ENCODE measurements around the gene LYSMD3.

Gene LYSMD3

GRCh38 chr5:90529939-90530677, 724 bp upstream of the LYSMD3 start:
- DNase-seq: peak; percentile 57
- peaks cover 30% of the 10 kb centered on the region for H3K4me1 Mint-ChIP-seq
- H3K27ac Mint-ChIP-seq: peak overlapping the region; percentile 93
- peak overlapping the region; percentile 92 for H3K4me3 Mint-ChIP-seq
- peaks cover 11% of the 10 kb centered on the region for H3K36me3 Mint-ChIP-seq (ENCODE audit: low read depth)
- no peaks in the 10 kb centered on the region for H3K9me3 Mint-ChIP-seq
- peaks cover 20% of the 10 kb centered on the region for H3K27me3 Mint-ChIP-seq
- ATAC-seq: peak; percentile 63

DNA sequence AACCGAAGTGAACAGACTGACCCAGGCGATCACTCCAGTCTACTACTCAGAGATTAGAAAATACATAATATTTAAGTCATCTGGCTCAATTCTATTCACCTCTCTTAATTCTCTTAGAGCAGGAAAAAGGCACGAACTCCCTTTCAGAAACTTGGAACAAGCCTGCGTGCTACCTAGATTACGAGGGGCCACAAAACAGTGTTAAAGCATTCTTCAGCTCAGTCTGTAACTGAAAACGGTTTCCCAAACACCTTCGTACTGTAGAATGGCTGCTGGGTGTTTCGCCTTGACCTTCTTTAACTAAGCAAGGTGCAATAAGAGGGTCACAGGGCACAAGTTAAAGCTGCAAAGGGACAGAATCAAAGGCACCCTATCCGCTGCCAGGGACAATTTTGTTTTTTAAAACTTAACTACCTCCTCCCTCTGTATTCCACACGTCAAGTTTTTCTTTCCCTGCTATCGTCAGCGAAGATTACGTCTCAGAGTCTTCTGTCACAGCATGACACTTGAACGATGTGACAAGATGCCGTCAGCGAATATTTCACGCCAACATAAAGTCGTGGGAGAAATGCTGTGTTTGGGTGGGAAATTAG, 687 bp downstream of the LYSMD3 start:
- Mint-ChIP-seq H3K4me1 (peaks cover 30% of the 10 kb centered on the region), H3K9me3 (no peaks in the 10 kb centered on the region), H3K27ac (peak overlapping the region; percentile 93), H3K36me3 (ENCODE audit: low read depth) (peaks cover 13% of the 10 kb centered on the region), H3K27me3 (peaks cover 11% of the 10 kb centered on the region), H3K4me3 (peak overlapping the region; percentile 92)
- peak; percentile 5 for DNase-seq
- ATAC-seq: no peak

- DNase-seq (no peak), ATAC-seq (no peak)
- Mint-ChIP-seq H3K4me3 (no peak overlapping the region), H3K27me3 (no peaks in the 10 kb centered on the region), H3K9me3 (no peaks in the 10 kb centered on the region), H3K27ac (no peak overlapping the region), H3K36me3 (ENCODE audit: low read depth) (peaks cover 37% of the 10 kb centered on the region), H3K4me1 (peaks cover 7% of the 10 kb centered on the region)
Measured at GRCh38 chr5:90519081-90519480, 10.3 kb downstream of the LYSMD3 start.

GRCh38 chr5:90518661-90519060, 10.7 kb downstream of the LYSMD3 start:
- no peaks in the 10 kb centered on the region for H3K9me3 Mint-ChIP-seq
- ATAC-seq (no peak), DNase-seq (no peak)
- H3K36me3 Mint-ChIP-seq (ENCODE audit: low read depth): peaks cover 37% of the 10 kb centered on the region
- H3K4me3 Mint-ChIP-seq: no peak overlapping the region
- no peak overlapping the region for H3K27ac Mint-ChIP-seq
- H3K27me3 Mint-ChIP-seq: no peaks in the 10 kb centered on the region
- H3K4me1 Mint-ChIP-seq: peaks cover 7% of the 10 kb centered on the region

- no peaks in the 10 kb centered on the region for H3K27me3 Mint-ChIP-seq
Measured at GRCh38 chr5:90514520-90514919, 14.9 kb downstream of the LYSMD3 start.

DNA sequence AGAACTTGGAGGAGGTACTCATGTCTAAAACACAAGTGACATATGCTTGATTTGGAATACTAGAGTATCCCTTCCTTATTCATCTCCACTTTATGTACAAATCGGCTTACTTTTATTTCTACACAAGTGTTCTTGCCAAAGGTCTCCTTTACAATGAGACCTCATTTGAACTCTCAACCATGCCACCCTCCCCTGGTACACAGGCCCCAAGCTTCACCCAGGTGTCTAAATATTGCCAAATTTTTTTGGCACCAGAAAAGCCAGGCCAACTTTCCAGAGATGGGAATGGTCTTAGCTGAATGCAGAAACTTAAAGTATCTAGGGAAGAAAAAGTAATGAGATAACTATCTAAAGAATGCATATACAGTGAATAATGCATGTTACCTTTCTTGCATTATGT, 18.9 kb downstream of the LYSMD3 start:
- Mint-ChIP-seq H3K4me3 (no peak overlapping the region), H3K27ac (no peak overlapping the region), H3K9me3 (no peaks in the 10 kb centered on the region), H3K4me1 (no peaks in the 10 kb centered on the region), H3K27me3 (no peaks in the 10 kb centered on the region), H3K36me3 (ENCODE audit: low read depth) (peaks cover 38% of the 10 kb centered on the region)
- ATAC-seq (no peak), DNase-seq (no peak)

More at GRCh38 chr5:90514520-90514919, 14.9 kb downstream of the LYSMD3 start:
- peaks cover 26% of the 10 kb centered on the region for H3K36me3 Mint-ChIP-seq (ENCODE audit: low read depth)
- DNase-seq (no peak), ATAC-seq (no peak)
- no peak overlapping the region for H3K27ac Mint-ChIP-seq
- no peaks in the 10 kb centered on the region for H3K9me3 Mint-ChIP-seq
- no peak overlapping the region for H3K4me3 Mint-ChIP-seq
- H3K4me1 Mint-ChIP-seq: peaks cover 7% of the 10 kb centered on the region

- ATAC-seq (no peak), DNase-seq (no peak)
- H3K4me3 Mint-ChIP-seq: no peak overlapping the region
- H3K27me3 Mint-ChIP-seq: no peaks in the 10 kb centered on the region
- H3K36me3 Mint-ChIP-seq (ENCODE audit: low read depth): peaks cover 38% of the 10 kb centered on the region
- H3K4me1 Mint-ChIP-seq: no peaks in the 10 kb centered on the region
- no peaks in the 10 kb centered on the region for H3K9me3 Mint-ChIP-seq
- H3K27ac Mint-ChIP-seq: no peak overlapping the region
Measured at GRCh38 chr5:90506221-90506620, 23.2 kb downstream of the LYSMD3 start.

DNA sequence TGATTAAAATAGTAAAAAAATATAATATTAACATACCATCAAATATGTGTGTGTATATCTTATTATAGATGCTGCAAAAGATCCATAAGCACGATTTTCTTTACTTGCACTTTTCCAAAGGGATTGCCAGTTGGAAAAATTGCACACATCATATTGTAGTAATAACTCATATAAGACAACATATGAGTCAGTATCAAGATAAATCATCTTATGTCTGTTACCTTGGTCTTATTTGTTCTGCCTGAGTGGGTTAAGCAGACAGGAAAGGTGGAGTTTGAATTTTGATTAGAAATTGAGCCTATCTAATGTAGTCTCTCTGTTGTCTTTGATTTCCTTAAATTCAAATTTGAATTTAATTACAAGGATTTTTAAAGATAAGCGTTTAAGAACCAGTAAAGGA, 24.6 kb downstream of the LYSMD3 start:
- Mint-ChIP-seq H3K27me3 (no peaks in the 10 kb centered on the region), H3K9me3 (no peaks in the 10 kb centered on the region), H3K4me1 (no peaks in the 10 kb centered on the region), H3K36me3 (ENCODE audit: low read depth) (peaks cover 33% of the 10 kb centered on the region), H3K27ac (no peak overlapping the region), H3K4me3 (no peak overlapping the region)
- ATAC-seq (no peak), DNase-seq (no peak)

DNA sequence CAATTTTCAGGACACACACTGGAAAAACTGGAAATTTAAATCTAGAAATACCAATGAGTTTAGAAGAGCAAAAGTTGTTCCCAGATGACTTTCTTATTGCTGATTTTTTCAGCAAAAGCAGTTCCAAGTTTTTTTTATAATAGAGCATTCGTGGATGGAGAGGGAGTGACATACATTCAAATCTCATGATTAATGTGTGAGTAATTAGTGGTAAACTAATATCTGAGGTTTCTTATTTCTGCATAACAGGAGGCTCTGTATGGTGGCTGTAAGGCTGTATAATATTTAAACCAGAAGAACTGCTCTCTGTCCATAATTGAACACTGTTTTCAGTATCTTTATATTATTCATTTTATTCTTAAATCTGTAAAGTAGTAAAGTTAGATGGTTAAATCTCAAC, 25.8 kb downstream of the LYSMD3 start:
- Mint-ChIP-seq H3K4me1 (no peaks in the 10 kb centered on the region), H3K27ac (no peak overlapping the region)

GRCh38 chr5:90495146-90495545, 34.2 kb downstream of the LYSMD3 start:
- DNase-seq (no peak), ATAC-seq (no peak)
- Mint-ChIP-seq H3K4me3 (no peak overlapping the region), H3K27me3 (no peaks in the 10 kb centered on the region), H3K9me3 (no peaks in the 10 kb centered on the region), H3K27ac (no peak overlapping the region), H3K36me3 (ENCODE audit: low read depth) (peaks cover 42% of the 10 kb centered on the region), H3K4me1 (no peaks in the 10 kb centered on the region)

More for the DNA sequence above, 25.8 kb downstream of the LYSMD3 start:
- Mint-ChIP-seq H3K27me3 (no peaks in the 10 kb centered on the region), H3K9me3 (no peaks in the 10 kb centered on the region), H3K36me3 (ENCODE audit: low read depth) (peaks cover 34% of the 10 kb centered on the region), H3K4me3 (no peak overlapping the region)
- DNase-seq: no peak
- ATAC-seq: no peak

DNA sequence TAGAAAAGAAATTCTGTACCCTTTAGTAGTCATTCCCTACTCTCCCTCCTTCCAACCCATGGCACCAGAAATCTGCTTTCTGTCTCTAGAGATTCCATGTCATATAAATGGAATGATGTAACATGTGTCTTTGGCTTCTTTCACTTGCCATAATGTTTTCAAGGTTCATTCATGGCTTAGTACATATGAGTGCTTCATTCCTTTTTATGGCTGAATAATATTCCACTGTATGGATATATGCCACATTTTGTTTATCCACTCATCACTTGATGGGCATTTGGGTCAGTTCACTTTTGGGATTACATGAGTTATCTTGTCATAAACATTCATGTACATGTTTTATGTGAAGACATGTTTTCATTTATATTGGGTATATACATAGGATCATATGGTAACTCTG, 35.3 kb downstream of the LYSMD3 start:
- H3K27me3 Mint-ChIP-seq: no peaks in the 10 kb centered on the region

DNA sequence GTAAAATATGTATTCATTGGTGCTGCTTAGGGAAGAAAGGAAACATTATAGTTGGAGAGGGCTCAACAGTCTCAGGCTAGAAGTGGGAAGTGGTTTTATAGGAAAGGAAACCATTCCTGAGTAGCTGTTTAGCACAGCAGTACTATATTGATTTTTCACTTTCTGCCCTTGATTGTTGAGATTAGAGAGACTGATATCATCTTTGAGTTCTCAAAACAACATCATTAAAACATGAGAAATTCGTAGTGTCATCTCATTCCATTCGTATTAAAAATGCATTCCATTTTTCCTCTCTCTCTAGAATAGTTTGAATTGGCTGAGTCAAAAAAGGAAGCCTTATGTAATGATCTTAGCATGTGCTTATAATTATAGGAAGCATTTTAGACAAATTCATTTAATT, 40.6 kb downstream of the LYSMD3 start:
- Mint-ChIP-seq H3K27me3 (no peaks in the 10 kb centered on the region), H3K9me3 (no peaks in the 10 kb centered on the region), H3K27ac (no peak overlapping the region), H3K4me1 (no peaks in the 10 kb centered on the region), H3K36me3 (ENCODE audit: low read depth) (peaks cover 25% of the 10 kb centered on the region), H3K4me3 (no peak overlapping the region)
- DNase-seq (no peak), ATAC-seq (no peak)

More for the DNA sequence above, 35.3 kb downstream of the LYSMD3 start:
- no peaks in the 10 kb centered on the region for H3K4me1 Mint-ChIP-seq
- no peak overlapping the region for H3K4me3 Mint-ChIP-seq
- no peak for ATAC-seq
- H3K36me3 Mint-ChIP-seq (ENCODE audit: low read depth): peaks cover 37% of the 10 kb centered on the region
- H3K9me3 Mint-ChIP-seq: no peaks in the 10 kb centered on the region
- no peak for DNase-seq
- no peak overlapping the region for H3K27ac Mint-ChIP-seq

- Mint-ChIP-seq H3K27me3 (no peaks in the 10 kb centered on the region), H3K4me1 (no peaks in the 10 kb centered on the region), H3K9me3 (no peaks in the 10 kb centered on the region), H3K27ac (no peak overlapping the region), H3K36me3 (ENCODE audit: low read depth) (peaks cover 26% of the 10 kb centered on the region), H3K4me3 (no peak overlapping the region)
- DNase-seq (no peak), ATAC-seq (no peak)
Measured at GRCh38 chr5:90484540-90484939, 44.8 kb downstream of the LYSMD3 start.

DNA sequence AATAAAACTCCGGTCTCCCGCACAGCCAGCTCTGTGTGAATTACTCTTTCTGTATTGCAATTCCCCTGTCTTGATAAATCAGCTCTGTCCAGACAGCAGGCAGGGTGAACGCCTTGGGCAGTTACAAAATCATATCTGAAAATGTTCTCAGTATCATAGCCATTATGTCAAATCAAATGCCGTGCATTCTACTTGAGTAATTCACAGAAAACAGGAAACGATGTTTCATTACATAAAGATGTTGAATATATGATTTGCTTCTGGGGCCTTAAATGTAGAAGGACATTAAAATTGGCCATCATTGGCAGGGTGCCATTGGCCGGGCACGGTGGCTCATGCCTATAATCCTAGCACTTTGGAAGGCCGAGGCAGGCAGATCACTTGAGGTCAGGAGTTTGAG, 46.2 kb downstream of the LYSMD3 start:
- DNase-seq (no peak), ATAC-seq (no peak)
- Mint-ChIP-seq H3K4me3 (no peak overlapping the region), H3K4me1 (no peaks in the 10 kb centered on the region), H3K27ac (no peak overlapping the region), H3K27me3 (no peaks in the 10 kb centered on the region), H3K36me3 (ENCODE audit: low read depth) (peaks cover 23% of the 10 kb centered on the region), H3K9me3 (no peaks in the 10 kb centered on the region)

- Mint-ChIP-seq H3K9me3 (no peaks in the 10 kb centered on the region), H3K27ac (no peak overlapping the region), H3K4me3 (no peak overlapping the region), H3K4me1 (peaks cover 13% of the 10 kb centered on the region), H3K27me3 (no peaks in the 10 kb centered on the region), H3K36me3 (ENCODE audit: low read depth) (peaks cover 25% of the 10 kb centered on the region)
- ATAC-seq (no peak), DNase-seq (no peak)
Measured at GRCh38 chr5:90480699-90481098, 48.7 kb downstream of the LYSMD3 start.
